HEK293 (cell line): Measurements from ENCODE around the gene RGS9.

Experiments used
- CTCF ChIP-seq: fragments of 450-650 bp; formaldehyde crosslinking; IDR thresholded peaks from 2 replicates; pipeline ENCODE4 v1.5.1; 2016; ENCODE audit warnings: missing biosample characterization, missing genetic modification characterization
- GLI4 ChIP-seq: fragments of 450-650 bp; formaldehyde crosslinking; IDR thresholded peaks from 2 replicates; pipeline ENCODE4 v1.5.1; 2016; ENCODE audit warnings: missing biosample characterization, missing genetic modification characterization
- REPIN1 ChIP-seq: fragments of 450-650 bp; formaldehyde crosslinking; IDR thresholded peaks from 2 replicates; pipeline ENCODE4 v1.5.1; 2017; ENCODE audit warnings: missing biosample characterization, missing genetic modification characterization, low read depth
- SP2 ChIP-seq: fragments of 450-650 bp; formaldehyde crosslinking; IDR thresholded peaks from 2 replicates; pipeline ENCODE4 v1.5.1; 2016; ENCODE audit warnings: missing biosample characterization, missing genetic modification characterization
- ZNF239 ChIP-seq: fragments of 450-650 bp; formaldehyde crosslinking; IDR thresholded peaks from 2 replicates; pipeline ENCODE4 v1.5.1; 2016; ENCODE audit warnings: missing biosample characterization, missing genetic modification characterization
- ZNF449 ChIP-seq: fragments of 450-650 bp; formaldehyde crosslinking; IDR thresholded peaks from 2 replicates; pipeline ENCODE4 v1.5.1; 2017; ENCODE audit warnings: missing biosample characterization, mild to moderate bottlenecking, missing genetic modification characterization, moderate library complexity
- ZNF518A ChIP-seq: fragments of 450-650 bp; formaldehyde crosslinking; conservative IDR thresholded peaks from 2 replicates; pipeline ENCODE4 v1.5.1; 2016; ENCODE audit warnings: low read depth, missing biosample characterization, missing genetic modification characterization
- ZNF658 ChIP-seq: fragments of 450-650 bp; formaldehyde crosslinking; IDR thresholded peaks from 2 replicates; pipeline ENCODE4; 2016; ENCODE audit warnings: missing biosample characterization, missing genetic modification characterization
- ZNF677 ChIP-seq: fragments of 450-650 bp; IDR thresholded peaks from 2 replicates; pipeline ENCODE4 v1.5.0; 2018; ENCODE audit warnings: missing biosample characterization, mild to moderate bottlenecking, missing genetic modification characterization, moderate library complexity

- TF ChIP-seq ZNF677 (tag by site-specific recombination) (no peak), CTCF (no peak), SP2 (tag by site-specific recombination) (no peak), ZNF239 (tag by site-specific recombination) (no peak), GLI4 (tag by site-specific recombination) (no peak), ZNF449 (tag by site-specific recombination) (no peak), ZNF658 (tag by site-specific recombination) (no peak), REPIN1 (no peak), ZNF518A (tag by site-specific recombination) (no peak)
These were observed 83.6 kb downstream of the RGS9 start for GRCh38 chr17:65220732-65221131.
